ENCODE measurements around the gene UBALD2.
"Not testable (repeated sequence)": the region's sequence is repeated elsewhere in the genome, so short reads cannot be mapped to it uniquely, and the experiment has no call there.

The UBALD2 gene

GRCh38 chr17:76246080-76247066, 18.8 kb upstream of the UBALD2 start:
- peak; percentile 53 for DNase-seq (ENCODE audit: low spot score)

- no peak for DNase-seq (ENCODE audit: low spot score)
Measured at GRCh38 chr17:76247304-76247703, 17.8 kb upstream of the UBALD2 start.

DNA sequence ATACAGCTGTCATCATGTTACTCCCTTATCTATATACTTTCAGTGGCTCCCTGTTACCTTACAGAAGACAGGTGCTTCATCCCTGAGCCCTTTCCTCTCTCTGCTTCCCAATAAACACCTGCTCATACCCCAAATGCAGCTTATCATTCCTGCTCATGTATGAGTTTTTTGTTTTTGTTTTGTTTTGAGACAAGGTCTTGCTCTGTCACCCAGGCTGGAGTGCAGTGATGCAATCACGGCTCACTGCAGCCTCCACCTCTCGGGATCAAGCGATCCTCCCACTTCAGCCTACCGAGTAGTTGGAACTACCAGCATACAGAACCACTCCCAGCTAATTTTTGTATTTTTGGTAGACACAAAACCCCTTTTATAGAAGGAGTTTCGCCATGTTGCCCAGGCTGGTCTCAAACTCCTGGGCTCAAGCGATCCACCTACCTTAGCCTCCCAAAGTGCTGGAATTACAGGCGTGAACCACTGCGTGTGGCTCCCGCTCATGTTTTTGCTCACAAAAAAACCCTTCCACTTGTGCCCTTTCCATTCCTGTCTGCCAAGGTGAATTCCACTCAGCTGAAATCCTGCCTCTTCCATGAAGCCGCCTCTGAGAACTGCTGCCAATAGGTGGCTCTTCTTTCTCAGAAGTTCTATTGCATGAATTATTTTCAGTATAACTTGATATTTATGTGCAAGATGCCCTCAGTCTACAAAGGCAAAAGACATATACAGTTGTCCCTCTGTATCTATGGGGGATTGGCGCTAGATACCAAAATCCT, 16.9 kb upstream of the UBALD2 start:
- no peak for DNase-seq (ENCODE audit: low spot score)

DNA sequence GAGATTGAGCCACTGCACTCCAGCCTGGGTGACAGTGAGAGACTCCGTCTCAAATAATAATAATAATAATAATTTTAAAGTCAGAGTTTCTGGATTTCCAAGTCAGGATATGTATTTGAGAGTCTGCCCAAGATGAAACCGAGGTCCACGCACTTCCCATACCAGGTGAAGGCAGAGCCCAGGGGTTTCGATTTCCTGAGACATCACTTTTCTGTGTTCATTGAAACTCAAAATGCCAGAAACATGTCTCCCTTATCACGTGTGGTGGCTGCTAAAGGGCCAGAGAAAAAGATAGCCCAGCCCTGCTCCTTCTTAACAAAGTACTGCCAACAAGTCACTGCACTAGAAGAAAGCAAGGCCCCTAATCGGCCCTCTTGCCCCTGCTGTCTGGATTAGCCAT, 15.0 kb upstream of the UBALD2 start:
- DNase-seq (ENCODE audit: low spot score), result no peak

DNA sequence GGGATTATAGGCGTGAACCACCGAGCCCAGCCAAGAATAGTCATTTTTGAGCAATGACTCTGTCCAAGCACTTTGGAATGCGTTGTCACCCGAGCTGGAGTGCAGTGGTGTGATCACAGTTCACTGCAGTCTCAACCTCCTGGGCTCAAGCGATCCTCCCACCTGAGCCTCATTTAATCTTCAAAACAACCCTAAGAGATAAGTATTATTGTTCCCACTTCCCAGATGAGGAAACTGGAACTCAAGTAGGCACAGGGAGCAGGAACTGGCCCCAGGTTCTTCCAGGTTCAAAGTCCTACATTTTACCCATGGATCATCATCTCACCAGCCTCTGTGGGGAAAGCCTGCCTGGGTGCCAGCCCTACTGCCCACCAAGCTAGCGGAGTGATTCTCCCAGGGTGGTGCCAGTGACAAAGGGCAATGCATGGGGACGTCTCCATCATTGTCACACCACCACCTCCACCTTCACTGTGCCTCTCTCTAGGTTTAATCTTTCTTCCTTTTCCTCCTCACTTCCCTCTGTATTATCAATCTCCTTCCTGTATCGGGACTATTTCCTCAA, 13.6 kb upstream of the UBALD2 start:
- DNase-seq (ENCODE audit: low spot score), result no peak

GRCh38 chr17:76252040-76252954, 12.9 kb upstream of the UBALD2 start:
- DNase-seq (ENCODE audit: low spot score), result peak; percentile 57

GRCh38 chr17:76252967-76253766, 12.0 kb upstream of the UBALD2 start:
- DNase-seq (ENCODE audit: low spot score), result not testable (repeated sequence)

- DNase-seq (ENCODE audit: low spot score), result no peak
Measured at GRCh38 chr17:76253841-76254240, 11.3 kb upstream of the UBALD2 start.

GRCh38 chr17:76254275-76254674, 10.9 kb upstream of the UBALD2 start:
- DNase-seq (ENCODE audit: low spot score), result no peak

DNA sequence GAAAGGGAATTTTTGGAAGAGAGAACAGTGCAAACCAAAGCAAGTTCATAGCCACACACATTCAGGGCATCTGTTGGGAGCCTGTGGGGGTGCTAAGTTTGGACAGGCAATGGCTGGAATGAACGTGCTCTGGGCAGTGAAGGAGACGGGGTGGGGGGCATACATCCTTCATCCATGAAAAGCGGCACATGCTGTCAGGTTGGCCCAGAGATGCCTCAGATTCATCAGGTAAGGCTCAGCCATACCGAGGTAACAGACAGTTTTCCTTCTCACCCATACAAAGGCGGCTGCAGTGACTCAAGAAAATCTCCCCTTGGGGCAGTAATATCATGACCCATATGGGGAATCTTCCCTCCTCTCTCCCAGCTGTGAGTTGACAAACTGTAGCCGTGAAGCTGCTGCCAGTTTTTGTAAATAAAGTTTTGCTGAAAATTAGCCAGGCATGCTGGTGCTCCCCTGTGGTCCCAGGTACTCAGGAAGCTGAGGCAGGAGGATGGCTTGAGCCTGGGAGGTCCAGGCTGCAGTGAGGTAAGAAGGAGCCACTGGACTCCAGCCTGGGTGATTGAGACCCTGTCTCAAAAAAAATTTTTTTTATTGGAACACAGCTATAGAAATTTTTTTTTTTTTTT, 9.2 kb upstream of the UBALD2 start:
- no peak for DNase-seq (ENCODE audit: low spot score)

- peak; percentile 52 for DNase-seq (ENCODE audit: low spot score)
Measured at GRCh38 chr17:76256430-76257050, 8.6 kb upstream of the UBALD2 start.

GRCh38 chr17:76260220-76260619, 4.9 kb upstream of the UBALD2 start:
- DNase-seq (ENCODE audit: low spot score), result no peak

DNA sequence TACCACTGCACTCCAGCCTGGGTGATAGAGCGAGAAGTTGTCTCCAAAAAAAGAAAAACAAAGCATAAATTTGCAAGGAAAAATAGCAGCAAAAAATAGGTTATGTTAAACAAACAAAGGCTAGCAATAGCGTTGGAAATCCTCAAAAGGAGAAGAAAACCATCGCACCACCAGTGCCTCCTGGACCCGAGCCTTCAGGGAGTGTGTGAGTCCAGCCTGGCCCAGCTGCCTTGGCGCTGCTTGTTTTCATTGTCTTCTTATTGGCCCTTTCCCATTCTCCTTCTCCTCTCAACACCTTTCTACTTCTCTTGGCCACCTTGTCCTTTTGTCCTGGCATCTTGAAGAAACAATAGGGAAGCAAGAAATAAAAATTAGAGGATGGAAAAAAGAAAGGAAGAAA, 4.5 kb upstream of the UBALD2 start:
- no peak for DNase-seq (ENCODE audit: low spot score)

- no peak for DNase-seq (ENCODE audit: low spot score)
Measured at GRCh38 chr17:76261421-76262215, 3.5 kb upstream of the UBALD2 start.

GRCh38 chr17:76262732-76263344, 2.3 kb upstream of the UBALD2 start:
- no peak for DNase-seq (ENCODE audit: low spot score)

- no peak for DNase-seq (ENCODE audit: low spot score)
Measured at GRCh38 chr17:76263896-76264295, 1.3 kb upstream of the UBALD2 start.

DNA sequence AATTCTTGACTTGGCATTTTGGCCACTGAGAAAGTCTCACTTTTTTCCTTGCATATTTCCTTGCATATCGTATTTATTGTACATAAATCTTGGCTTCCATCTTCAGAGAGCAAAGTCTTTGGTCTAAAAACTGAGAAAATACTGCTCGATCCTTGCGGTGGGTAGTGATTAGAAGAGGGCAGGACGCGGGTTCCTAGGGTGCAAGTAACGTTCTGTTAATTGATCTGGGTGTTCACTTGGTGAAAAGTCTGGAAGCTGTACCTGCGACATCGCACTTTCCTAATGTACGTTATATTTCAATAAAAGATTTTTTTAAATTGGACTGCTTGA, 758 bp upstream of the UBALD2 start:
- DNase-seq (ENCODE audit: low spot score), result no peak

DNA sequence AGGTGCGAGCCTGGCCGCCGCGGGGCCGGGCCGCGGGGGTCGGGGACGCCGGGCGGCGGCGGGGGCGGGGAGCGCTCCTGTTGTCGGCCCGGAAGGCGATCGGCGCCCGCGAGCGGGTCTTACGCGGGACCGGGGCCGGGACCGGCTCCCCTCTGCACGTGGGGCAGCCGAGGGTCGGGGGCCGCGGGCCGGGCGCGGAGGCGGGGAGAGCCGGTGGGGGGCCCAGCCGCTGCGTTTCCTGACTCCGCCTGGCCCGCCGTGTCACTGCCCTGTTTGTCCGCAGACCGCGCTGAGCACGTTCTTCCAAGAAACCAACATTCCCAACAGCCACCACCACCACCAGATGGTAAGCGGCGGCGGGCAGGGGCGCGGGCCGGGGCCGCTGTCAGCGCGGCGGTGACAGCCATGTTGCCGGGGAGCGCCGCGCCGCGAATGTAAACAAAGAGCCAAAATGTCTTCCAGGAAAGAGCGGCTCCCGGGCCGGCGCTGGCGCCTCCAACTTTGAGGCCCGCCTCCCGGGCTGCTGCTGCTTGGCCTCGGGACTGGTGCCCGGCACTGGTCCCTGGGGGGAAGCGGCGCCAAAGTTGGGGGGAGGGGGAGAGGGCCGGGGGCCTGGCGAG, 586 bp downstream of the UBALD2 start:
- DNase-seq (ENCODE audit: low spot score), result peak; percentile 68

Measured in CD4-positive, alpha-beta T cell treated with Interleukin-2 at 100 ng/mL for 4 hours (primary cell).